ENCODE data around the gene DTHD1.

GRCh38 chr4:36363024-36363423, 81.6 kb downstream of the DTHD1 start:
- TF ChIP-seq CTCF (IDR thresholded peaks at IDR 0.05; ENCODE audit: insufficient read depth, low read depth, low read length) (no peak), EZH2 (IDR thresholded peaks at IDR 0.05; ENCODE audit: insufficient read depth, low read length) (no peak)

Data from astrocyte (in vitro differentiated cells and primary cell).